MM.1S (cell line): ENCODE results near the gene PARD3.

Experiments
- DNase-seq: peaks from one replicate; pipeline ENCODE4 v3.0.0-alpha.2; 2015
- H2AFZ ChIP-seq: fragments of 300-600 bp; sonication (generic); 2 replicates; pipeline ENCODE4 v1.6.0; 2016; ENCODE audit warnings: antibody characterized with exemption, low read length
- H3F3A ChIP-seq: fragments of 300-600 bp; sonication (generic); 2 replicates; pipeline ENCODE4 v1.6.1; 2016; ENCODE audit warnings: mild to moderate bottlenecking, antibody characterized with exemption, low read length, moderate library complexity, mixed read lengths; ENCODE audit not compliant: insufficient read depth
- H3K27ac ChIP-seq: fragments of 300-600 bp; sonication (generic); 2 replicates; pipeline ENCODE4 v1.5.1; 2016; ENCODE audit warnings: mild to moderate bottlenecking, low read length
- H3K27me3 ChIP-seq: fragments of 300-600 bp; sonication (generic); replicated peaks from 2 replicates; pipeline ENCODE4 v1.6.0; 2016; ENCODE audit warnings: low read length; ENCODE audit not compliant: insufficient read depth
- H3K36me3 ChIP-seq: fragments of 300-600 bp; sonication (generic); replicated peaks from 2 replicates; pipeline ENCODE4 v1.6.1; 2016; ENCODE audit warnings: mild to moderate bottlenecking, low read length, mixed read lengths; ENCODE audit not compliant: insufficient read depth
- H3K4me1 ChIP-seq: fragments of 300-600 bp; sonication (generic); 2 replicates; pipeline ENCODE4 v1.6.1; 2016; ENCODE audit warnings: low read length, mixed read lengths
- H3K4me2 ChIP-seq: fragments of 300-600 bp; sonication (generic); 2 replicates; pipeline ENCODE4 v1.6.0; 2016; ENCODE audit warnings: low read depth, low read length
- H3K4me3 ChIP-seq: fragments of 300-600 bp; sonication (generic); 2 replicates; pipeline ENCODE4 v1.5.1; 2016; ENCODE audit warnings: low read length, mixed read lengths
- H3K79me2 ChIP-seq: fragments of 300-600 bp; sonication (generic); 2 replicates; pipeline ENCODE4 v1.6.1; 2016; ENCODE audit warnings: mixed run types, low read length, mixed read lengths
- H3K9ac ChIP-seq: fragments of 300-600 bp; sonication (generic); 2 replicates; pipeline ENCODE4 v1.6.1; 2016; ENCODE audit warnings: low read length, mixed read lengths
- H3K9me2 ChIP-seq: fragments of 300-600 bp; sonication (generic); replicated peaks from 2 replicates; pipeline ENCODE4 v1.6.1; 2016; ENCODE audit warnings: mild to moderate bottlenecking, low read length, mixed read lengths; ENCODE audit not compliant: insufficient read depth
- H3K9me3 ChIP-seq: fragments of 300-600 bp; sonication (generic); replicated peaks from 2 replicates; pipeline ENCODE4 v1.6.1; 2016; ENCODE audit warnings: mild to moderate bottlenecking, low read length, mixed read lengths; ENCODE audit not compliant: insufficient read depth
- H4K20me1 ChIP-seq: fragments of 300-600 bp; sonication (generic); 2 replicates; pipeline ENCODE4 v1.6.1; 2016; ENCODE audit warnings: mild to moderate bottlenecking, low read length, moderate library complexity, mixed read lengths; ENCODE audit not compliant: insufficient read depth
- EZH2 ChIP-seq: fragments of 300-600 bp; sonication (generic); optimal IDR thresholded peaks from 2 replicates; pipeline ENCODE3; 2017; ENCODE audit warnings: low read depth, mild to moderate bottlenecking, antibody characterized with exemption, low read length, mixed read lengths
- EZH2phosphoT487 ChIP-seq: fragments of 300-600 bp; sonication (generic); IDR thresholded peaks from 2 replicates; pipeline ENCODE4 v1.6.1; 2018; ENCODE audit warnings: antibody characterized with exemption, low read length
- TF ChIP-seq, protein P1 (sequence below): fragments of 300-600 bp; sonication (generic); IDR thresholded peaks from 2 replicates; pipeline ENCODE4 v1.5.1; 2016; ENCODE audit warnings: antibody characterized with exemption, low read length, mixed read lengths

The PARD3 gene

DNA sequence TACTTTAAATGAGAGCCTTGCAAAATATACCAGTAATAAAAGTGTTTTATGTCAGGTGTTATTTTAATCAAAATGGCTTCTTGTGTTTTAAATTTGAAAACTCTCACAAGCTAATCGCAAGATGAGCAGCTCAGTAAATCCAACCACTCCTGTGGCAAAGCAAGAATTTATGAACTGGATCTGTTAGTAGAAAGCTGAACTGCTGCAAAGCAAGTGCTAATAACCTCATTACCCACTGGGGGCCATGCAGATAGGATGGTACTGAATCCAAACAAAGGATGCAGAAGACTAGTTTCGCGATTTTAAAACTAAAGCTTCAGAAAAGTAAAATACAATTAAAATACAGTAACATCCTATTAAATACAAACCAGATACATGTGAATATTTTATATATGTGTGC, 468.0 kb downstream of the PARD3 start:
- TF ChIP-seq EZH2 = no peak
- TF ChIP-seq, protein P1, sequence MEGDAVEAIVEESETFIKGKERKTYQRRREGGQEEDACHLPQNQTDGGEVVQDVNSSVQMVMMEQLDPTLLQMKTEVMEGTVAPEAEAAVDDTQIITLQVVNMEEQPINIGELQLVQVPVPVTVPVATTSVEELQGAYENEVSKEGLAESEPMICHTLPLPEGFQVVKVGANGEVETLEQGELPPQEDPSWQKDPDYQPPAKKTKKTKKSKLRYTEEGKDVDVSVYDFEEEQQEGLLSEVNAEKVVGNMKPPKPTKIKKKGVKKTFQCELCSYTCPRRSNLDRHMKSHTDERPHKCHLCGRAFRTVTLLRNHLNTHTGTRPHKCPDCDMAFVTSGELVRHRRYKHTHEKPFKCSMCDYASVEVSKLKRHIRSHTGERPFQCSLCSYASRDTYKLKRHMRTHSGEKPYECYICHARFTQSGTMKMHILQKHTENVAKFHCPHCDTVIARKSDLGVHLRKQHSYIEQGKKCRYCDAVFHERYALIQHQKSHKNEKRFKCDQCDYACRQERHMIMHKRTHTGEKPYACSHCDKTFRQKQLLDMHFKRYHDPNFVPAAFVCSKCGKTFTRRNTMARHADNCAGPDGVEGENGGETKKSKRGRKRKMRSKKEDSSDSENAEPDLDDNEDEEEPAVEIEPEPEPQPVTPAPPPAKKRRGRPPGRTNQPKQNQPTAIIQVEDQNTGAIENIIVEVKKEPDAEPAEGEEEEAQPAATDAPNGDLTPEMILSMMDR = no peak
- TF ChIP-seq EZH2phosphoT487 = no peak
- no peaks in the 10 kb centered on the region for H3K4me1 ChIP-seq
- H4K20me1 ChIP-seq = no peaks in the 10 kb centered on the region
- H3K36me3 ChIP-seq = no peaks in the 10 kb centered on the region
- H3K4me2 ChIP-seq = no peak overlapping the region
- no peak overlapping the region for H3K4me3 ChIP-seq
- H3K9me2 ChIP-seq = no peaks in the 10 kb centered on the region
- no peaks in the 10 kb centered on the region for H3K9me3 ChIP-seq
- DNase-seq = no peak
- no peak overlapping the region for H3K27ac ChIP-seq
- no peaks in the 10 kb centered on the region for H3K79me2 ChIP-seq
- no peak overlapping the region for H2AFZ ChIP-seq
- H3K27me3 ChIP-seq = no peaks in the 10 kb centered on the region
- no peak overlapping the region for H3K9ac ChIP-seq
- H3F3A ChIP-seq = no peaks in the 10 kb centered on the region

DNA sequence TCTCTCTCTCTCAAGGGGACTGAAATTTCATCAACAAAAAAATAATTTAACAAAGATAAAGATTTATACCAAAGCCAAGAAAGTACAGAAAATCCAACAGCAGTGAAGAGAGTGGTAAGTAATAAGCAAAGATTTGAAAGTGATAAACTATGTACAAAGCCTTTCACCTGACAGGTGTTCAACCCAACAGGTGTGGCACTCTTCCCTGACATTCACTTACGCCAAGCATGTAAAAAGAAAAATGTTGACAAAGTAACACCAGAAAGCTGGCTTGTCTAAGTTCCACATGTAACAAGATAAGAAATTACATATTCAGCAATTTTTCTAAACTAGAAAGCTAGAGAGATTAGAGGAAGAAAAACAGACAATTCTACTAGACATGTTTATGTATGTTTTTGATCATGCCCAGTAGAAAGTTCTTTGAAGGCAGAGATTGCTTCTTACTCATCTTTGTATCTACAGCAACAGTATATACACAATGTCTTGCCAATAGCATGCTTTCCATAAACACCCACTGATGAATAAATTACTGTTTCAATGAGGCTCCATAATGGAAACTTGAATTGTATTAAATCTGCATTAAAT, 468.5 kb downstream of the PARD3 start:
- H2AFZ ChIP-seq = no peak overlapping the region
- H3K79me2 ChIP-seq = no peaks in the 10 kb centered on the region
- no peak overlapping the region for H3K4me3 ChIP-seq
- no peaks in the 10 kb centered on the region for H3K27me3 ChIP-seq
- H3K9ac ChIP-seq = no peak overlapping the region
- DNase-seq = peak; percentile 11
- H3K9me3 ChIP-seq = no peaks in the 10 kb centered on the region
- H3K9me2 ChIP-seq = no peaks in the 10 kb centered on the region
- no peak overlapping the region for H3K4me2 ChIP-seq
- no peaks in the 10 kb centered on the region for H3F3A ChIP-seq
- 0 out of 2 replicates have a peak, but pooled peaks cover under 1% of the 10 kb centered on the region for H3K4me1 ChIP-seq
- no peak overlapping the region for H3K27ac ChIP-seq
- no peaks in the 10 kb centered on the region for H4K20me1 ChIP-seq
- TF ChIP-seq EZH2 = no peak
- H3K36me3 ChIP-seq = no peaks in the 10 kb centered on the region

DNA sequence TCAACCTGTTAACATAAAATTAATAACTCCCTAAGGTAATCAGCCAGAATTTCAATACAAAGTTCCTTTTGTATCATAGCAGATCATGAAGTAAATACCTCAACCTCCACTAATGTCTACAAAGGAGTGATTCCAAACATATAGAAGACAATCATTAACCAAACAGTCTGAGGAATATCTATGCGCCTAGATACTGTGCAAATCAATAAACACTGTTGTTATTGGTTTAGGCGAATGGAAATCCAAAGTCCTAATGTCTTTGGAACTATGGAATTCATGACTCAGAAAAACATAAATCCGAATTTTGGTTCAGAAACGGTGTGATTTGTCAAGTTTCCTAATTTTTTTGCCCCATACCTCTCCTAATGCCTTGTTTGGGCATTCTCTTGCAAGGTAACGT, 469.7 kb downstream of the PARD3 start:
- H3F3A ChIP-seq = no peaks in the 10 kb centered on the region
- no peaks in the 10 kb centered on the region for H3K9me2 ChIP-seq
- DNase-seq = no peak
- 0 out of 2 replicates have a peak, but pooled peaks cover 9% of the 10 kb centered on the region for H3K4me1 ChIP-seq
- TF ChIP-seq EZH2 (no peak), EZH2phosphoT487 (no peak)
- TF ChIP-seq, protein P1 = no peak
- no peak overlapping the region for H3K4me3 ChIP-seq
- H4K20me1 ChIP-seq = no peaks in the 10 kb centered on the region
- no peak overlapping the region for H2AFZ ChIP-seq
- no peaks in the 10 kb centered on the region for H3K36me3 ChIP-seq
- no peak overlapping the region for H3K4me2 ChIP-seq
- no peaks in the 10 kb centered on the region for H3K79me2 ChIP-seq
- H3K27ac ChIP-seq = no peak overlapping the region
- H3K9ac ChIP-seq = no peak overlapping the region
- no peaks in the 10 kb centered on the region for H3K9me3 ChIP-seq
- H3K27me3 ChIP-seq = no peaks in the 10 kb centered on the region

DNA sequence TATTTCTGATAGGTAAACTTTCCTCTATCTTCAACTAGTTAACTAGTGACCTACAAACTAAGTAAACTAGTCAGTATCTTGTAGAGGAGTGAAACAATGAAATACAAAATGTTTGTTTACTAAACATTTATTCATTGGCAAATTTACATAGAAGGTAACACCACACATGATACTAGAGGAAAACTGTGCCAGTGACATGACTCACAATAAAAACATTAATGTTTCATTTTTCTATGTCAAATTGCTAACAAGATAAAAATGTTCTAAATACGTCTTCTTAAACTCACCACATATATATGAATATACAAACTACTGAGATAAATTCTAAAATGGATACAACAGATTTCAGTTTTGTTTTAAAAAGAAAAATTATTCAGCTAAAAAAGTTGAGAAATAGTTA, 471.3 kb downstream of the PARD3 start:
- DNase-seq = no peak
- Histone ChIP-seq H3K79me2 (no peaks in the 10 kb centered on the region), H3K27me3 (no peaks in the 10 kb centered on the region), H3K4me2 (no peak overlapping the region), H3K4me1 (0 out of 2 replicates have a peak, but pooled peaks cover 9% of the 10 kb centered on the region), H3K27ac (no peak overlapping the region), H3K9me3 (no peaks in the 10 kb centered on the region), H3F3A (no peaks in the 10 kb centered on the region), H3K36me3 (no peaks in the 10 kb centered on the region), H3K9ac (no peak overlapping the region), H2AFZ (no peak overlapping the region), H4K20me1 (no peaks in the 10 kb centered on the region), H3K9me2 (no peaks in the 10 kb centered on the region), H3K4me3 (no peak overlapping the region)
- TF ChIP-seq, protein P1 = no peak
- TF ChIP-seq EZH2 = no peak
- TF ChIP-seq EZH2phosphoT487 = no peak
